ENCODE results near the gene VEGFC. TPM values are rescaled to one million over a fixed set of nuclear protein-coding genes. Genes with fewer than 3 reads are reported as not detected.

The VEGFC gene
- 22.8 and 24.7 TPM in 2 replicates for total RNA-seq

GRCh38 chr4:176792326-176793059 is at the start of gene VEGFC:
Gene VEGFC, minus strand, starts transcription at chr4:176792922. Its CDS starts 611 bp downstream, at chr4:176792311.

Data from hair follicle dermal papilla cell (primary cell).